HG02623 (cell line): Measurements from ENCODE around the gene RND1.

Experiments
- ATAC-seq: cut with Tn5 transposase; IDR thresholded peaks from one replicate; pipeline ENCODE4 v1.9.1; 2021; ENCODE audit warnings: moderate library complexity; ENCODE audit not compliant: unreplicated experiment

RND1 gene

DNA sequence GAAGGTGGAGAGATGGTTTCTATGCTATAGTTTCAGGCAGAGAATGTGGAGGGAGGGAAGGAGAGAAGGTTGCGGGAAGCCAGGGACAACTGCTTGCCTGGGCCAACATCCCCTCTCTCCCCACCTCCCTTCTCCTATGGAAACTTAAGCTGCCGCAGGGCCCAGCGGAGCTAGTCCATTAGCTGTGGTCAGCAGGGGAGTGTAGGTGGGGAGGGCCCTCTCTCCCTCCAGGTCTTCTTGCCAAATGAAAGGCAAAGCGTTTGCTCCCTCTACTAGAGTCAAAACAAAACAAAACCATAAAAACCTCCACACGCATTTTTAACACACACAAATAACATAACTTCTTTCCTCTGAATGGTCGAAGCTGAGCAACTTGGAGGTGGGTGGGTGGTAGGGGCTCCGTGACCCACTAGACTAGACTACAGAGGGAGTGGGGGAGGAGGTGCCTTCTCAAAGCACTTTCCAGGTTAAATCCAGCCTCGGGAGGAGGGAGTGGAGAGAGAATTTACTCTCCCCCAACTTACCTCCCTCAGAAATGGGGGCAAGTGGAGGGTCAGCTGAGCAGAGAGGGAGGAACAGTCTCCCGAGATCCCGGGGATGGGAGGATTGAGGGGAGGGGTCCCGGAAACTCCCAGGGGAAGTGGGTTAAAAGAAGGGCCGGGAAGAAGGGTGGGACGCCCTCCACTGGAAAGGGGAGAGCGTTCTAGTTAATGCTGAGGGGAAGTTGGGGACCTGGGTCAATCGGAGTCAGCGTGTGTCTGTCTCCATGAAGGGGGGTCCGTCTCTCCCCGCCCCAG is 52.0 kb downstream of the RND1 start:
- ATAC-seq: no peak

DNA sequence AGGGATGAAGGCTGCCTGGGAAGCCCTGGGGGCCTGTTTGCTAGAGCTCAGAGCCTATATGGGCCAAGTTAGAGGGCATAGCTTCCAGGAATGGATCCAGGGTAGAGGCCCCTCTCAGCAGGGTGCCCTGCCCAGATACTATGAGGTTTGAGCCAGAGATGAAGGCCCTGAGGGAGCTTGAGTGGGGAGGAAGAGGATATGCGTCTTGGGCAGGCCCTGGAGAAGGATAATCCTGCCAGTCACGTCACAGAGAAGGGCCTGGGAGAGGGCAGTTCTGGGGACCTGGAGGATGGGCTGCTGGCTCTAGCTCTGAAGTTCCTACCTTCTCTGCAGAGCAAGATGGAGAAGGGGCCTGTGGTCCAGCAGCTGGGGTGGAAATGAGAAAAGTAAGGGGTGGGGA is 53.3 kb downstream of the RND1 start:
- no peak for ATAC-seq

DNA sequence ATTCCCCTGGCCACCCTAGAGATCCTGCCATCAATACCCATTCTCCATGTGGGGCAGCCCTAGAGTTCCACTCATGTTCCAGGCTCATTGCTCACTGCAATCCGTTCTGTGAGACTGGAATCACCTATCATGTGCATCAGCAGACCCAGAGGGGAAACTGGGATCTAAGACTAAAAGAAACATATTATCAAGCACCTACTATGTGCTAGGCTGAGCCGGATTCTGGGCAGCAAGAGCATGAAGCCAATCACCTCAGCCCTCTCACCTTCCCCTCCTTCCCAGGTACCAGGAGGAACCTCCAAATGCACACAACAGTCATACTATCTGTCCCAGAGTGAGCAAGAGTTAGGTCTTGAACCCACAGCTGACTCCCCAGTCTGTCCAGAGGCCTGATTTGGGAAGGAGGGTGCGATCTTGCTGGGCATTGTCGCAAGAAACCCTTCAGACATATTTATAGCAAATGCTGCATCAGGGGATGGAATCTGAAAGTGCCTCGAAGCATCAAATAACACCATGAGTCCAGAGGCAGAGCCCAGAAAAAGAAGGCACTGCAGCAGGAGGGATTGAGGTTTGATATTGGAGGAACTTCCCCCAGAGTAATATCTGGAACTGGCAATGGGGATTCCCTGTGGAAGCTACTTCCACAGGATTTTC is 54.1 kb downstream of the RND1 start:
- no peak for ATAC-seq

DNA sequence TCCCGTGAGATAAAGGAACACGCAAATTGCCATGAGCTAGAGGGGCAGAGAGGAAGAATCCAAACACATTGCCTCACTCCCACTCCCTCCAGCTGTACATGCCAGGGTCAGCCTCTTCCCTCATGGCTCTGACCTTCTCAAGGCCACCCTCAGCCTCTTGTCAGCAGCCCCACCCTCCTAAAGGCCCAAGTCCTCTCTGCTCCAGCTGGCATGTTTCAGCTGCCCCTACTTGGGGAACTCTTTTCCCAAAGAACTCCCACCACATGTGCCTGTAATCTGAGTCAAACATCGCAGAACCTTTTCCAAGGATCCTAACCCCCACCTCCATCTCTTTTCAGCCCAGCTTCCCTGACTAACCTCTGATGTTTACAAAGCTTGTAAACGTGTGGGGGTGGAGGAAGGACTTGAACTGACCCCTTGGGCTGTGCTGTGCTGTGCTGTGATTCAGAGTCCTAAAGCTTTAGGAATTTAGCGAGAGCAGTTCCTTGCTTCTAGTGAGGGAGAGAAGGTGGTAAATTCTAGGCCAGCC is 54.7 kb downstream of the RND1 start:
- ATAC-seq: no peak

DNA sequence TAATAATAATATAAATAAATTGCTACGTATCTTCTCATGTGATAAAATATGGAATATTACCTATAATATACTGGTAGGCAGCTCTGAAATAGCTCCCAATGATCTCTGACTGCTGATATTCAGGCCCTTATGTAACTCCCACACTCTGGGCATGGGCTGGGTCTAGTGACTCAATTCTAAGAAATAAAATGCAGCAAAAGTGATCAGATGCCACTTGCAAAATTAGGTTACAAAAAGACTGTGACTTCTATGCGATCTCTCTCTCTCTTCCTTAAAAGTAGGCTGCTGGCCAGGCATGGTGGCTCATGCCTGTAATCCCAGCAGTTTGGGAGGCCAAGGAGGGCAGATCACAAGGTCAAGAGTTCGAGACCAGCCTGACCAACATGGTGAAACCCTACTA is 57.7 kb downstream of the RND1 start:
- ATAC-seq: no peak
